Stimulated activated CD8-positive, alpha-beta memory T cell treated with anti-CD3 and anti-CD28 coated beads, Interleukin-12 subunit alpha, Interleukin-12 subunit beta, amount 100 ng/mL, for 24 hours (primary cell): ENCODE data around the gene C19orf38.
"Not testable (repeated sequence)": the region's sequence is repeated elsewhere in the genome, so short reads cannot be mapped to it uniquely, and the experiment has no call there.

ENCODE experiments used
- DNase-seq: peaks from one replicate; pipeline ENCODE4 v3.0.0-alpha.2; 2020; ENCODE audit errors: extremely low read depth

Gene C19orf38

DNA sequence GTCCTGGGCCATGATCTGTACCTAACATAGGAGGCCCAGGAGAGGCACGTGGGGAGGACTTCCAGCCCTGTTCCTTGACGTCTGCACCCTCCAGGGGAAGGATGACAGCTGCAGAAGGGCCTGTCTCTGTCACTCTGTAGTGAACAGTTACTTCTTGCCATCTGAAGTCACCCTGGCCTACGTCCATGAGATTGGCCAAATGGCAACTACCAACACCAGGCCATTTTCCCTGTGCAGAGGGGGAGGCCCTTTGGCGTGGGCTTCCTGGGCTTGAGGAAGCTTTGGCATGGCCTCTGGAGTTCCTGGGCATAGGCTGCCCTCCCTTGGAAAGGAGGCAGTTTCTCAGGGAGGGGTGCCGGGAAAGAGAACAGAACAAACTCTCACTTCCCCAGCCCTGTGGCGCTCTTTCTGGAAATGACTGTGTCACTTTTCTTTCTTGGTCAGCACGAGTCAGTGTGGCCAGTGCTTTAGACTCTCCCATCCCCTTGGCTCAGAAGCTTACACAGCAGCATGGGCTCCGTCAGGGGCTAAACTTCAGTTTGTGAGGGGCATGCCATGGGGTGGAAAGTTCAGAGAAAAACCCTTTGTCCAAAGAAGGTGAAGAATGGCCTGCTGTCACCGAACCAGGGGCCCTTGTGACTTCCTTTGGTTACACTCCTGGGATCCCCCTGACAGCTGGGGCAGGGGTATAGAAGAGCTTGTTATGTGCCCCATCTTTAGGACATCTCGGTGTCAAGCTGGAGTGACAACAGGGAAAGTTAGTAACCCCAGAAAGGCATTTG is 28.4 kb downstream of the C19orf38 start:
- no peak for DNase-seq

DNA sequence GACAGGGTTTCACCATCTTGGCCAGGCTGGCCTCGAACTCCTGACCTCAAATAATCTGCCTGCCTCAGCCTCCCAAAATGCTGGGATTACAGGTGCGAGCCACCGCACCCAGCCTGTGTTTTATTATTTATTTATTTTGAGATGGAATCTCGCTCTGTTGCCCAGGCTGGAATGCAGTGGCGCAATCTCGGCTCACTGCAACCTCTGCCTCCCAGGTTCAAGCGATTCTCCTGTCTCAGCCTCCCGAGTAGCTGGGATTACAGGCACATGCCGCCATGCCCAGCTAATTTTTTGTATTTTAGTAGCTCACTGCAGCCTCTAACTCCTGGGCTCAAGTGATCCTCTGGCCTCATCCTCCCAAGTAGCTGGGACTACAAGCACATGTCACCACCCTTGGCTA is 29.4 kb downstream of the C19orf38 start:
- DNase-seq, result not testable (repeated sequence)

DNA sequence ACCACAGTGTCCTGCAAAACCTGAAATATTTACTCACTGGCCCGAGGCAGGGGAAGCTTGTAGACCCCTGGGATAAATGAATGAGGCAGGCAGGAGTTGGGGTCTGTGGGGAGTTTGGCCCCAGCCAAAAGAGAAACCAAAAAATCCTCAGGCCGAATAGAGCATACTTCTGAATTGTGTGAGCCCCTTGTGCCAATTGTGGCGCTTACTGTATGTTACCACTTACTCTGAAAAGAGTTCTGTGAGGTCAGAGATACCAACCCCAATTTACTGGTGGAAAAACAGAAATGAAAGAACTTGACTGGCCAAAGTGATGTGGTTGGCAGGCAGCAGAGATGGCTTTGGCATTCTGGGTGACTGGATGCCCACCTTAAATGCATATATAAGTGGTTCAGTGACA is 30.0 kb downstream of the C19orf38 start:
- DNase-seq, result no peak

DNA sequence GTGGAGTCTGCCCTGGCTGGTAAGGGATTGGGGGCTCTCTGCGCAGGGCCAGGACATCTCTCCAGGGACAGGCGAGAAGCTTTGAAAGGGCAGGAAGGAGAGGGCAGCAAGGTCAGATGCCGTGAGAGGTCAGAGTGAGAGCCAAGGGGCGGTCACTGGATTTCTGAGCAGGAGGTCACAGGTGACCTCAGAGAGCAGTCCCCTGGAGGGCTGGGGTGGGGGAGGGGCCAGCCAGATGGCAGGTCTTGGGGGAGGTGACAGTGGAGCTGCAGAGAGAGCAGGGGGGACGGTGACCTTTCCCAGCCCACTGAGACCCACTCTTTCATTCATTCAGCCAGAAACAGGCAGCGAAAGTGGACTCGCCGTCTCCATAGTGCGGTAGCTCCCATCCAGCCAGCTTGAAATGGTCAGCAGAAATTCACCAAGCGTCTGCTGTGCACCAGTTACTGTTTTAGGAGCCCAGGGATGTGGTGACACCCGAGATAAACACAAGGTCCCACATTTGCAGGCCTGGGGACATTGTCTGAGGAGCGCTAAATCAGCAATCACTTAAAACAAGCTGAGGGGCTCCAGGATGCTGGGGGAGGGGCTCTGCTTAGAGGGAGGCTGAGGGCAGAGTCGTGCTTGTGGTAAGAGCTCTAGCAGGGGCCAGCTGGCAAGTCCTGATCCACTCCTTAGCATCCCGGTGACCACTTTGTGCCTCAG is 33.3 kb downstream of the C19orf38 start:
- no peak for DNase-seq

DNA sequence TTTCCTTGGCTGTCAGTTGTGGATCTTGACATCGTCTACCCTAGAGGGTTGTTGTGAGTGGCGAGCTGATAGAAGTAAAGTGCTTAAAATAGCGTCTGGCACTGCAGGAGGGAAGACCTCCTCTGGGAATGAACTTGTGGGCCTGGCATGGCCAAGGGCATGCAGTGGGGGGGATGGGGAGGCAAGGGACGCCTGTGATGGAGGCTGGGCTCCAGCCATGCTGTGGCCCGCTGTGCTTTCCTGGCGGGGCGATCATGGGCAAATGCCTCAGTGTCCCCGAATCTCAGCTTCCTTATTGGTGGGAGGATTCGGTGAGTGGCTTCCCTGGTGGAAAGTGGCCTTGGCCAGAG is 33.9 kb downstream of the C19orf38 start:
- no peak for DNase-seq

DNA sequence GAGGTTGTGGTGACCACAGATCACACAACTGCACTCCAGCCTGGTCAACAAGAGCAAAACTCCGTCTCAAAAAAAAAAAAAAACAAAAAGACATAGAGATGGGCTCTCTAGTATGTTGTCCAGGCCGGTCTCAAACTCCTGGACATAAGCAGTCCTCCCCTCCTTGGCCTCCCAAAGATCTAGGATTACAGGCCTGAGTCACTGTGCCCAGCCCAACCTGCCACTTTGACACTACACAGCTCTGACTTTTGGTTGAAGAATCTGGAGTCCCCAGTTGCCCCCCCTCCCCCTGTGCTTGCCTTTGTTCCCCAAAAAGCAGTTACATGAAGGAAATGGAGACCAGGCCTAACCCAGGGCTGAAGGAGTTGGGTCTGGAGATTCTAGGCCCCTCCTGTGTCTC is 36.1 kb downstream of the C19orf38 start:
- DNase-seq, result no peak

DNA sequence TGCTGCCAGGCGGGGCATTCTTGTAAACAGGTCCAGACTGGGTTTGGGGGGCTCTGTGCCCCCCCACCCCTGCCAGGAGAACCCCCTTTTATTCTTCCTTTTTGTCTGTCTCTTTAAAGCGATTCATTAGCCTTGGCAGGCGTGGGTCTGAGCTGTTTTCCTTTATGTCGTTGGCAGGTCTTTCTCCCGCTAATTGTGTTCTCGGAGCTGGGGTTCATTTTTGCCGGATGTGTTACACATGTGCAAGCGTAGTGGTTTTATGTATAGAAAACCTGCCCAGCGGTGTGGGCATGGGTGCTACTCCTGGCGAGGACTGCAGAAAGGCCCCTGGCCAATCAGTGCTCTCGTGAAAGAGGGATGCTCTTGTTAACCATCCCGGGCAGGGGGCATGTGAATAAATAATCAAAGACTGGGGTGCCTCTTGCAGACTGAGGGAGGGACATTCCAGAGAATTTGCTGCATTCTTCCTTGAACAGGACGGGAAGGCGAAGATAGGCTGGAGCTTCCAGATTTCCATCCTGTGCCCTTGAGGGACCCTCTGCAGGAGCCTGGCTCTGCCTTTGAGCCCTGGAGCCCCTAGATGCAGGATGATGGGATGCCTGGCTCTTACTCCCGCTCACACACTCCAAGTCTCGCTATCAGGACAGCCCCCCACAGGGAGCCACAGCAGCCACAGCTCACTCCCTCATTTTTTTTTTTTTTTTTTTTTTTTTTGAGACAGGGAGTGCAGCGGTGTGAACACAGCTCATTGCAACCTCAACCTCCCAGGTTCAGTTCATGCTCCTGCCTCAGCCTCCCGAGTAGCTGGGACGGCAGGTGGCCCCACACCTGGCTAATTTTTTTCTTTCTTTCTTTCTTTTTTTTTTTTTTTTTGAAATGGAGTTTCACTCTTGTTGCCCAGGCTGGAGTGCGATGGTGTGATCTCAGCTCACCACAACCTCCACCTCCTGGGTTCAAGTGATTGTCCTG is 37.3 kb downstream of the C19orf38 start:
- no peak for DNase-seq

DNA sequence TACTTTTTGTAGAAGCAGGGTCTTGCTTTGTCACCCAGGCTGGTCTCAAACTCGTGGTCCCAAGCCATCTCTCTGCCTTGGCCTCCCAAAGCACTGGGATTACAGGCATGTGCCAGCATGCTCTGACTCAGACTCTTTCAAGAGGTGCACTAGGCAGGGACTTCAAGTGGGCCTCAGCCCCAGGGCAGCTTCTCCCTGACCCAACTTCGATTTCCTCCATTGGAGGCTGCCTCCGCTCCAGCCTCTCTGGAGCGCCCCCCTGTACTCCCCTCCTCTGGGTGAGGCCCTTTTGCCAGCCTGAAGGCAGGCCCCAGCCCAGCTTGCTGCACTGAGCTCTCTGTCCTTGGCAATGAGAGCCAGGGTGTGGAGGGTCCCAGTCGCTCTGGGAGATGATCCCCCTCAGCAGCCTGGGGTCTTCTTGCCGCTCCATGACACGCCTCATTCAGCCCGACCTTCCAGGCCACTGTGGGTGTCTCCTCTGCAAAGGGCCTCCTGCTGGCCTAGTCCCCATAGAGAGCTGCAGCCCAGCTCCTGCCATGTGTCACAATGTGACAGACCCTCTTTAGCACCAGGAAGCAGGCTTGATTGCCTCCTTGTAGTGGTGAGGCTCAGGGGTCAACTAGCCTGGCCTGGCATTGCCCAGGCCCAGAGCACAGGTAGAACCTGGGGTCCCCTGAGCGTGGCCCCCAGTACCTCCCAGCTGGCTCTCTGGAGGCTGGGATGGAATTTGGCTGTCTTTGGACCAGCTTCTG is 39.6 kb downstream of the C19orf38 start:
- no peak for DNase-seq

DNA sequence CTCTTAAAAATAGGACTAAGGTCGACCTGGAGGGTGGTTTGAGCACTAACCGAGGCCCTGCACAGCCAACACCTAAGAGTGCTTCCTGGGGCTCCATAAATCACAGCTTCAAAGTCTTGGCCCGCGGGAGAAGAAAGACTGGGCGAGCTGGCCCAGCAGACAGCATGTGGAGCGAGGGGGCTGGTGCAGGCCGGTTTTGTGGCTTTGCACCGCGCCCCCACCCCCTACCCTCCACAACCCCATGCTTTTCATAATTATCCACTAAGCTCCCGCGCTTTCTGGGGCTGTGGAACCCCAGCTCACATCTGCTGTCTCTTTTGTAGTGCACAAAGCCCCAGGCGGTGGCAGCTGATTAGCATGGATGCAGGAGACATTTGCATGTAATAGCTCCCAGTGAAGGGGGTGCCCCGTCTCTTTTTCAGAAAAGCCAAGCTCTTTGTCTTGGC is 40.2 kb downstream of the C19orf38 start:
- DNase-seq, result no peak

DNA sequence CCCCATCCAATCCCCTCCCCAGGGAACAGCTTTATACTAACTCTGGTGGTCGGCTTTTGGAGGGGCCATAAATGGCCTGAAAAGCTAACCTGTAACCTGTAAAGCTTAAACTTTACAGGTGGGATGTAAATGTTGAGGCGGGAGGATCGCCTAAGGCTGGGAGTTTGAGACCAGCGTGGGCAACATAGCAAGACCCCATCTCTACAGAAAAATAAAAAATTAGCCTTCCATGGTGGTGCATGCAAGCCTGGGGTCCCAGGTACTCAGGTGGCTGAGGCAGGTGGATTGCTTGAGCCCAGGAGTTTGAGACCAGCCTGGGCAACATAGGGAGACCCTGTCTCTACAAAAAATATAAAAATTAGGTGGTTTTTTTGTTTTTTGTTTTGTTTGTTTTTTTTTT is 41.7 kb downstream of the C19orf38 start:
- DNase-seq, result no peak

DNA sequence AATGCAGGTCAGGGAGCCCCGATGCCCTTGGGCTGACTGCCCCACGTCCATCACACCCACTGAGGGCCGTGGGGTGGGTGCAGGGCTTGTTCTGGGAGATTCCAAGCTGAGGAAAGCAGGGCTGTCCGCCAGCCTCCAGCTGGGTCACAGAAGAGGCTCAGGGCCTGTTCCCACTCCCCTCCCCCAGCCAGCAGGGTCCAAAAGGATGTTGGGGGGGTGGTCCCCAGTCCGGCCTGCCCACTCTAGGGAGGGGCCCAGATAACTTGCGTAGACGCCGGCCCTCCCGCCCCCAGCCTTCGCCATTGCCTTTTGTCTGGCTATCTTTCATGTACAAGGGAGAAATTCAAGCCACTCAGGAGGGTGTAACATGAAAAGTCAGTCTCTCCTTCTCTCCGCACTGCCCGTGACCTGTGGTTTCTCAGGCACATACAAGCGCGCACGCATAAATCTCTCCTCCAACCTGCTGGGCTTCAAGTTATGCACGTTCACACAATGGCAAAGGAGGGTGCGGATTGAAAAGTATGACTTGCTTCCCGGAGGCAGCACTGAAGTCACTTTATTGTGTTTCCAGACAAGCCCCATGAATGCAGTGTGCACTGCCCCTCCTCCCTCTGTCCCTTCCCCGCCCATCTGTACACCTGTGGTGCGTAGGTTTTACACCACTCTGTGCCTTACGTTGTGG is 43.3 kb downstream of the C19orf38 start:
- DNase-seq, result no peak

DNA sequence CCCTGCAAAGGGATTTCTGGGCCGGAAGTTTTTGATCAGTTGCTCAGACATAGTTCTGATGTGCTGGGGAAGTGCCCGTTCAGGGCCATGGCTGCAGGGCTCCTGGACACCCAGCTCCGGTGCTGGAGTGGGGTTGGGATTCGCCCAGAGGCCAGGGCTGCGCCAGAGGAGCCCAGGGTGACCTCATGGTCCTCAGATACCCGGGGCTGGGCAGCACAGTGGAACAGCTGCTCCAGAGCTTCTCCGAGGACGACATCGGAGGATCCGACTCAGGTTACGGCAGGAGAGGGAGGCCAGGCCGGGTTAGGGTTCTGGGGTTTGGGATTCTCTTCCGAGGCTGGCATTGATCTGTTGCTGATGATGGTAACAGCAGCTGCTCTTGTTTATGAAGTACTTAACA is 44.0 kb downstream of the C19orf38 start:
- no peak for DNase-seq

DNA sequence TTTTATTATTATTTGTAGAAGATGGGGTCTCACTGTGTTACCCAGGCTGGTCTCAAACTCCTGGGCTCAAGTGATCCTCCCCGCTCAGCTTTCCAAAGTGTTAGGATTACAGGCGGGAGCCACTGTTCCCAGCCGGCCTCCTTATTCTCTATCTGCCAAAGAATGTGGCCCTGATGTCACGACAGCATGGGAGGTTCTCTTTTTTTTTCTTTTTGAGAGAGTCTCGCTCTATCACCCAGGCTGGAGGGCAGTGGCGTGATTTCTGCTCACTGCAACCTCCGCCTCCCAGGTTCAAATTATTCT is 46.6 kb downstream of the C19orf38 start:
- DNase-seq, result no peak

DNA sequence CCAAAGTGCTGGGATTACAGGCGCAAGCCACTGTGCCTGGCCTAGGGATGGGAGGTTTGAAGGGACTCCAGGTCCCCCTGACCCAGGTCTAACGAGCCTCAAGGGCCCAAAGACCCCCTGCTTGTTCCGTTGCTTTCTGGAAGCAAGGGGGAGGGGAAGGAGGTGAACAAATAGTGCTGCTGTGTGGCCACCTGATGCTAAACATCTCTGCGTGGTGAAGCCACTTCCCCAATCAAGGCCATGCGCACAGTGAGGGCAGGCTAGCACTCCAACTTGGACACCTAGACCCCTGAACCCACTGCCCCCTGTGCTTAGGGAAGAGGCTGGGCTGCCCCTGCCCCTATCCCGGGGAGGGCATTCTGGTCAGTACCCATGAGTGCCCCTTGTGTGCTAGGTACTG is 47.1 kb downstream of the C19orf38 start:
- no peak for DNase-seq

DNA sequence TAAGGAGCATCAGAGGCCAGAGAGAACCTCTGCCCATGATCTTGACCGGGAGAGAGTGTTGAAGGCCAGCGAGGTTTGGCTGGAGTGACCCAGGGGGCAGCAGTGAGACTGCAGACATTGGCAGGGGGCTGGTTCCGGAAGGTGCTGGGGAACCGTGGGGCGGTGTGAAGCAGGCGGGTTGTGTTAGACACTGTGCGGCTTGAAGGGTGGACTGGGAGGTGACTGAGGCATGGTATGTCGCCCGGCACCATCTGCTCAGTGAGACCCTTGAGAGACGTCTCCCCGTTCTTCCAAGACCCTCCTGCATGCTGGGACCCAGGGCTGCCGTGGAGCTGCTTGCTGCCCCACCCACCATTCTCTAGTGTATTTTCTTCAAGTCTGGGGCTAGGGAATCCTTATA is 47.7 kb downstream of the C19orf38 start:
- DNase-seq, result no peak

DNA sequence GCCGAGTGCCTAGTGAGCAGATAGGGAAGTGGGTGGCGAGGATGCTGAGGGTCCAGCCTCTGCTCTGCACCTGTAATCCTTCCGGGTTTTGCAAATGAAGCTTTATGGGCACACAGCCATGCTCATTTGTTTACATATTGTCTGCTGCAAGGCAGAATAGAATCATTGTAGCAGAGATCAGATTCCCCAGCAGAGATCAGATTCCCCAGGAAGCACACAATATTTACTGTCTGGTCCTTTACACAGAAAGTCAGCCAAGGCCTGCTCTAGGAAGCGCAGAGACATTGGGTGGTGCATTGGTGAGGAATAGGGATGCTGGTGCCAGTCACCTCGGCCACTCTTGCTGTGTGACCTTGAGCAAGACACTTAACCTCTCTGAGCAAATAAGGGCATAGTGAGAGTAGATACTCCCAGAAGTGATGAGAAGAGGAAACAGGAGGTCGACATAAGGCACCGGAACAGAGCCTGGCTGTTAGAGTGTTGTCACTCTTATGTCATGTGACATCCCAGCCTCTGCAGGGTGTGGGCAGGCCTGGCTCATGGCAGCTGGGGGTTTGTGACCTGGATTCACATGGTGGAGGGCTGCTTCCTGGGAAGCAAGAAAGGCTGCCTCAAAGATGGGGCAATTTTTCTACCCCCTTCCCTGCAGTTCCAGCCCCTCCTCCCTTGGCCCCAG is 48.8 kb downstream of the C19orf38 start:
- DNase-seq, result no peak

DNA sequence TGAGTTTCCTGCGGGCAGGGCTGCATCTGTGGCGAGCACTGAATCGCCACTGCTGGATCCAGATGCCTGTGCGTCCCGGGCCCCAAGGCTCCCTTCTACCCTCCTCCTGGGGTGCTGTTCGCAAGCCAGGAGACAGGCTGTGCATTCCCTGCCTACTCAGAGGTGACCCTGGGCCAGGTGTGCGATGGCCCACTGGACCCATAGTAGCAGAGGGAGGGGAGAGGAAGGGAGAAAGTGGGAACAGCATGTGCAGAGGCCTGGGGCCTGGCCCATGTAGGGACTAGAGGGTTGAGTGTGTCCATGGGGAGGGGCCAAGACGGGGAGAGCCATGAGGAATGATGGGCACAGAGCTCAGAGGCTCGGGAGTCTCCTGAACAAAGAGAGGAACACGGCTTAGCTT is 50.4 kb downstream of the C19orf38 start:
- DNase-seq, result no peak

DNA sequence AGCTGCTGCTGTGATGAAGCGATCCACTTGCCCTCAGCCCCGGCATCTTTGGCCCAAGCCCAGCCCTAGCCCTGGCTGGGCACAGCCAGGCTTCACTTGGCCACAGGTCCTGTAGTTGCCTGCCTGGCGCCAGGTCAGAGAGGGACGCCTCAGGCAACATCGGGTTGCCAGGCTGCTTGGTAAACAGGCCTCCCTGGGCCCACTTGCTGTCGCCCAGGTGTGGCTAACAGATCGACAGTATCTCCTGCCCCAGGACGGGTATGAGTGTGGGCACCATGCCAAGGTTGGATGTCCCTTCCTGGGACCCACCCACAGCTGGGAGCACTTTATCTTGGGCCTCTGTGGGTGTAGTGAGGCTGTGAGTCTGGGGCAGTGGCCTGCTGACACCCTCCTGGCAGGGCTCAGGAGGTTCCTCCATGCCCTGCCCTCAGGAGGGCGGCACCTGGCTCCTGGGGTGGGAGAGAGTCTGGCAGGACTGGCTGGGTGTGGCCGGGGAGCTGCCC is 51.0 kb downstream of the C19orf38 start:
- no peak for DNase-seq

DNA sequence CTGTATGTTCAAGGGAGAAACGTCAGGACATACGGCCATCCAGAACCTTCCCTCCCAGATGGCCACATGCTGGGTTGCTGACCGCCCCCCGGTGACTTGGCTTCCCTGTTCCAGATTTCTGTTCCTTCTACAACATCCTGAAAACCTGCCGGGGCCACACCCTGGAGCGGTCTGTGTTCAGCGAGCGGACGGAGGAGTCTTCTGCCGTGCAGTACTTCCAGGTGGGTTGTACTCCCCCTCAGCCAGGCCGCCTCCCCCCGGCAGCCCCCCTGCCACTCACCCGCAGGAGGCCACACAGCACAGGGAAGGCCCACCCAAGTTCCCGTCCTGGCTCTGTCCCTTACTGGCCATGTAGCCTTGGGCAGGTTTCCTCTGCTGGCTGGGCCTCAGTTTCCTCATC is 59.7 kb downstream of the C19orf38 start:
- no peak for DNase-seq

DNA sequence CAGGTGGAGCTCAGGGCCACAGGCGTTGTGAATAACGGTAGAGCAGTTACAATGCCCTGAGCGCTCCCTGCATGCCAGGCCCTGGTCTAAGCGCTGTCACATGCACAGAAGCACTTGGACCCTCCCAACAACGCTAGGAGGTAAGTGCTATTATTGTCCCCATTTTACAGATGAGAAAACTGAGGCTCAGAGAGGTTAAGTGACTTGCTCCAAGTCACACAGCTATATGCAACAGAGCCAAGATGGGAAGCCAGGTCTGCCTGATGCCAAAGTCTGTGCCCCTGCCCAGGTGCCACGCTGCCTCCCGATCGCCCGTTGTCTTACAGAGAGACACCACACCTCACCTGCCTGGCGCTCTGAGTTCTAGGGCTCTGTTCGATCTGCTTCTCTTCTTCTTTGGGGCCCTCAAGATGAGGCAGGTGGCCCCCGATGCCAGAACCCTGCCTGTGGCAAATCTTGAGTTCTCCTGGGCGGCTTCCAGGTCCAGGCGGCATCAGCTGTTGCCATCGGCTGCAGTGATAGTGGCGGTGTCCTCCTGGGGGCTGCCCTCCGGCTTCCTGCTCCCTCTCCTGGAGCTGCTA is 60.3 kb downstream of the C19orf38 start:
- no peak for DNase-seq
